HepG2 (cell line): ENCODE results near the gene PRR15L. TPM values are rescaled to one million over a fixed set of nuclear protein-coding genes. Genes with fewer than 3 reads are reported as not detected.

Experiments used
- ATAC-seq: fragments of 200-7000 bp; cut with Tn5 transposase; 3 replicates; pipeline ENCODE4 v1.9.1; 2020; ENCODE audit warnings: mild to moderate bottlenecking, moderate library complexity
- BruUV-seq: library from RNA; stranded (reverse); fragments of 400-500 nt; replicated peaks from 2 replicates; lab custom pipeline; 2021; lab: Mats Ljungman, UMichigan
- CTCF ChIA-PET: fragments of 300-600 bp; formaldehyde crosslinking; extraction: SDS; loops from one replicate; lab custom pipeline; 2021; ENCODE audit warnings: low total read pairs, inconsistent platforms, low intra/inter-chr PET ratio; lab: Yijun Ruan, JAX
- POLR2A ChIA-PET: fragments of 350-600 bp; sonication (Branson Sonifier 250); formaldehyde crosslinking; loops from one replicate; lab custom pipeline; 2020; ENCODE audit warnings: antibody characterized with exemption, inconsistent platforms; lab: Yijun Ruan, JAX
- DNase-seq: peaks from one replicate; pipeline ENCODE4 v3.0.0-alpha.2; 2015; ENCODE audit warnings: low spot score
- FAIRE-seq: peaks from 3 replicates; lab custom pipeline; 2011; peaks lifted over from hg19 to GRCh38; lab: Jason Lieb, UNC
- H2AFZ ChIP-seq: one replicate; pipeline ENCODE4 v1.6.1; 2011; ENCODE audit warnings: low read length, inconsistent platforms
- H3K27ac ChIP-seq: fragments of 300-600 bp; 3 replicates; pipeline ENCODE4 v1.8.0; 2011; ENCODE audit warnings: mixed run types, mild to moderate bottlenecking, mixed read lengths, low read length, inconsistent platforms; ENCODE audit not compliant: insufficient read depth; ENCODE audit errors: extremely low read length
- H3K27me3 ChIP-seq, 2 experiments: fragments of 200-600 bp in 1 of 2; 2 replicates in 1 of 2; 3 replicates in 1 of 2; pipeline versions ENCODE4 v1.6.0 to v1.8.0; 2011; ENCODE audit warnings: low read length in 2 of 2, mild to moderate bottlenecking in 2 of 2, moderate library complexity in 2 of 2, inconsistent platforms in 1 of 2; ENCODE audit not compliant: insufficient read depth in 2 of 2, control insufficient read depth in 1 of 2
- H3K36me3 ChIP-seq, 2 experiments: fragments of 200-600 bp in 1 of 2; replicated peaks in 1 of 2; 2 replicates in 1 of 2; 3 replicates in 1 of 2; pipeline versions ENCODE4 v1.5.1 to v1.8.0; 2011; ENCODE audit warnings: low read length in 2 of 2, inconsistent platforms in 1 of 2; ENCODE audit not compliant: insufficient read depth in 2 of 2, control insufficient read depth in 1 of 2
- H3K4me1 ChIP-seq: 2 replicates; pipeline ENCODE4 v1.5.1; 2012; ENCODE audit warnings: low read length, inconsistent platforms; ENCODE audit not compliant: insufficient read depth
- H3K4me2 ChIP-seq: 2 replicates; pipeline ENCODE4 v1.6.0; 2011; ENCODE audit warnings: low read depth, low read length, inconsistent platforms
- H3K4me3 ChIP-seq, 3 experiments: fragments of 200-600 bp in 1 of 3; sonication (generic), shearing (Covaris generic) in 1 of 3; replicated peaks in 1 of 3; 2 replicates each; pipeline ENCODE4 v1.5.1; 2011 to 2016; ENCODE audit warnings: low read length in 3 of 3, inconsistent platforms in 2 of 3, low read depth in 2 of 3, mild to moderate bottlenecking in 2 of 3, control low read depth in 1 of 3, mixed read lengths in 1 of 3; ENCODE audit not compliant: insufficient read depth in 1 of 3
- H3K79me2 ChIP-seq: one replicate; pipeline ENCODE4 v1.6.1; 2011; ENCODE audit warnings: low read length, inconsistent platforms; ENCODE audit not compliant: insufficient read depth
- H3K9ac ChIP-seq: 2 replicates; pipeline ENCODE4 v1.6.0; 2011; ENCODE audit warnings: mild to moderate bottlenecking, low read depth, low read length, inconsistent platforms; ENCODE audit not compliant: insufficient read depth
- H3K9me3 ChIP-seq: 2 replicates; pipeline ENCODE4 v1.5.1; 2012; ENCODE audit warnings: mild to moderate bottlenecking, low read length
- H4K20me1 ChIP-seq: 2 replicates; pipeline ENCODE4 v1.6.0; 2011; ENCODE audit warnings: inconsistent platforms, mild to moderate bottlenecking, low read length, moderate library complexity; ENCODE audit not compliant: insufficient read depth
- GATAD2A ChIP-seq: IDR thresholded peaks from 2 replicates; pipeline ENCODE4 v1.6.1; 2016
- TBX2 ChIP-seq: sonication (generic); formaldehyde crosslinking; IDR thresholded peaks from 2 replicates; pipeline ENCODE4 v1.5.0; 2020; ENCODE audit warnings: missing genetic modification reagents, mild to moderate bottlenecking, borderline replicate concordance
- YY1 ChIP-seq: IDR thresholded peaks from 2 replicates; pipeline ENCODE4 v1.6.1; 2011; ENCODE audit warnings: low read length, low read depth, moderate library complexity, mild to moderate bottlenecking; ENCODE audit not compliant: insufficient read depth, insufficient replicate concordance
- ZNF20 ChIP-seq: sonication (generic); formaldehyde crosslinking; IDR thresholded peaks from 2 replicates; pipeline ENCODE4 v1.4.0; 2020; ENCODE audit warnings: mild to moderate bottlenecking, moderate library complexity, missing genetic modification reagents
- WGBS: methylation state at CpG from one replicate; pipeline ENCODE4 v1.1.6; 2017; ENCODE audit warnings: low lambda C conversion rate; 5-methylcytosine and 5-hydroxymethylcytosine counted together
- in situ Hi-C: cut with HindIII; loops from 2 replicates; pipeline ENCODE4 v1.10.0; 2017; ENCODE audit warnings: low pct_unique_long_range_greater_than_20kb; ENCODE audit not compliant: extremely low pct_ligation_motif_present
- intact Hi-C: fragments of 100-400 bp; cut with micrococcal nuclease; formaldehyde crosslinking; loops from one replicate; pipeline ENCODE4 v1.10.0; 2022; ENCODE audit not compliant: unreplicated experiment
- polyA plus RNA-seq, 8 experiments: library from polyadenylated mRNA; depleted of rRNA in 3 of 8; stranded (reverse) in 7 of 8; unstranded in 1 of 8; fragments of >200 nt; fragmentation: Illumina TruSeq in 4 of 8; extraction: Trizol in 4 of 8; gene quantifications; 2 replicates each; pipeline versions ENCODE4 v1.2.1 to v1.2.3, GENCODE V29; 2011 to 2016; ENCODE audit warnings: low read depth in 4 of 8, missing spikeins in 1 of 8, mixed read lengths in 1 of 8; ENCODE audit not compliant: insufficient read depth in 1 of 8
- total RNA-seq, 5 experiments: library from RNA; depleted of rRNA; stranded (reverse); fragments of >200 nt; fragmentation: Illumina TruSeq; extraction: Trizol; gene quantifications; 2 replicates each; pipeline ENCODE4 v1.2.3, GENCODE V29; 2016; ENCODE audit warnings: low read depth in 1 of 5
- TF ChIP-seq, protein P1 (sequence below): sonication (generic); formaldehyde crosslinking; conservative IDR thresholded peaks from 2 replicates; pipeline ENCODE4 v1.8.1; 2023; ENCODE audit warnings: missing genetic modification reagents
- TF ChIP-seq, protein P2 (sequence below): sonication (generic); formaldehyde crosslinking; IDR thresholded peaks from 2 replicates; pipeline ENCODE4 v1.5.0; 2020; ENCODE audit warnings: missing genetic modification reagents, mild to moderate bottlenecking, borderline replicate concordance

The PRR15L gene
- total and polyA plus RNA-seq, 2 of the 13 experiments (the other 11 are each of a cell fraction or from before 2014, with no cell fraction given) = 0.44 to 2.0 TPM

DNA sequence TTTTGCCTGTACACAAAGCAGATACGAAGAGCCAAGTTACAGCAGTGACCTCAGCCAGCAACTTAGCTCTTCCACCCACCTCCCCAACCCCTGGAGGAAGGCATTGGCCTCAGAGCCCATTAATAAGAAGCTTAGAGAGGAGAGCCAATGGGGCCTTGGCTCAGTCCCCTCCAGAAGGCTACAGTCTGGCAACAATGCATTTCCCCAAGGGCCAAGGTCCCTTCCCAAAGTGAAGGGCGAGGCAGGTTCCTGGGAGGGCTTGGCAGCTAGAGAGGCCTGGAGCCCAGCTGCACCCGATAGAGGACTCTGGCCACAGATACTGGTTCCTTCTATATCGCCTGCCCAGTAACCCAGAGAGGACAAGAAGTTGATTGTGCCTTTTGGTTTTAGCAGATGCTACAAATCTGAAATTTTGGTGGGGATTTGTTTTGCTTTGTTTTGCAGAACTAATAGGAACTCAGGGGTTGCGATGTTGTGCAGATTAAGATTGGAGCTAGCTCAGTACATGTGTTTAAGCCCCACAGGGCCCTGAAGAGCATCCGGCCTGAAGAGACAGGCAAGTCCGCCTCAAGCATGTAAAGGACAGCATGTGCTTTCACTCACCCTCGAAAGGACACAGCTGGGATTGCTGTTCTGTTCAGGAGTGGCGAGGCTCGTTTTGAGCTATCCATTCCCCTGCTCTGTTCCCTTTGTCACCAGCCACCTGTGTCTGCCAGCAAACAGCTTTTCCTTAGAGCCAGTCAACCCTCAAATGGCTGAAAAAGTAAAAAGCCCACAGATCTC, 28.3 kb downstream of the PRR15L start:
- Histone ChIP-seq H3K9ac (no peak overlapping the region), H3K27ac (no peak overlapping the region), H3K79me2 (no peaks in the 10 kb centered on the region), H3K4me3 (no peak overlapping the region), H3K36me3 (peaks cover 7 to 16% of the 10 kb centered on the region in 2 experiments; a peak in 4 of 5 replicates), H2AFZ (no peak overlapping the region), H3K27me3 (no peaks in the 10 kb centered on the region), H3K4me1 (peaks cover 36% of the 10 kb centered on the region), H3K9me3 (no peaks in the 10 kb centered on the region), H4K20me1 (no peaks in the 10 kb centered on the region), H3K4me2 (no peak overlapping the region)
- in situ Hi-C loops = no loop called here
- ATAC-seq (no peak), DNase-seq (no peak), FAIRE-seq (no peak)
- ChIA-PET CTCF (no interaction called here), POLR2A (interaction anchor here (1.1 to 2.6 kb wide), 4 partner anchors 12 to 41 kb away, joined by 3 to 17 read pairs (median 8); partner anchors contain the start of genes CDK5RAP3 and PNPO)
- WGBS = 91% methylated on average over 10 of the region's 10 CpGs
- TF ChIP-seq, protein P1, sequence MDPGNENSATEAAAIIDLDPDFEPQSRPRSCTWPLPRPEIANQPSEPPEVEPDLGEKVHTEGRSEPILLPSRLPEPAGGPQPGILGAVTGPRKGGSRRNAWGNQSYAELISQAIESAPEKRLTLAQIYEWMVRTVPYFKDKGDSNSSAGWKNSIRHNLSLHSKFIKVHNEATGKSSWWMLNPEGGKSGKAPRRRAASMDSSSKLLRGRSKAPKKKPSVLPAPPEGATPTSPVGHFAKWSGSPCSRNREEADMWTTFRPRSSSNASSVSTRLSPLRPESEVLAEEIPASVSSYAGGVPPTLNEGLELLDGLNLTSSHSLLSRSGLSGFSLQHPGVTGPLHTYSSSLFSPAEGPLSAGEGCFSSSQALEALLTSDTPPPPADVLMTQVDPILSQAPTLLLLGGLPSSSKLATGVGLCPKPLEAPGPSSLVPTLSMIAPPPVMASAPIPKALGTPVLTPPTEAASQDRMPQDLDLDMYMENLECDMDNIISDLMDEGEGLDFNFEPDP = 0 out of 2 replicates have a peak, but pooled peaks have one; percentile 24
- TF ChIP-seq, protein P2, sequence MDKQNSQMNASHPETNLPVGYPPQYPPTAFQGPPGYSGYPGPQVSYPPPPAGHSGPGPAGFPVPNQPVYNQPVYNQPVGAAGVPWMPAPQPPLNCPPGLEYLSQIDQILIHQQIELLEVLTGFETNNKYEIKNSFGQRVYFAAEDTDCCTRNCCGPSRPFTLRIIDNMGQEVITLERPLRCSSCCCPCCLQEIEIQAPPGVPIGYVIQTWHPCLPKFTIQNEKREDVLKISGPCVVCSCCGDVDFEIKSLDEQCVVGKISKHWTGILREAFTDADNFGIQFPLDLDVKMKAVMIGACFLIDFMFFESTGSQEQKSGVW (CRISPR knock-in tag) = no peak
- TF ChIP-seq ZNF20 (CRISPR knock-in tag) = no peak
- no peak for TF ChIP-seq GATAD2A (CRISPR knock-in tag)
- no peak for TF ChIP-seq TBX2 (CRISPR knock-in tag)
- no peak for TF ChIP-seq YY1
- intact Hi-C loops = no loop called here
- BruUV-seq = no TSS peak
